Esophagus (tissue), 2 donors: ENCODE measurements around the gene FOXA3. TPM values are rescaled to one million over a fixed set of nuclear protein-coding genes. Genes with fewer than 3 reads are reported as not detected.

Experiments used
- H3K27ac ChIP-seq, 2 donors: one replicate each; pipeline ENCODE4 v1.5.1; 2013; ENCODE audit warnings: low read depth in 2 of 2, mild to moderate bottlenecking in 2 of 2, inconsistent platforms in 1 of 2, low read length in 1 of 2, moderate library complexity in 1 of 2
- H3K27me3 ChIP-seq, 2 donors: one replicate each; pipeline ENCODE4 v1.6.1; 2013; ENCODE audit warnings: low read length in 2 of 2, control low read depth in 1 of 2, mild to moderate bottlenecking in 1 of 2; ENCODE audit not compliant: insufficient read depth in 2 of 2, control insufficient read depth in 1 of 2
- H3K36me3 ChIP-seq, 2 donors: one replicate each; pipeline ENCODE4 v1.6.1; 2013; ENCODE audit warnings: low read length in 1 of 2; ENCODE audit not compliant: control insufficient read depth in 2 of 2, insufficient read depth in 2 of 2
- H3K4me1 ChIP-seq, 2 donors: one replicate each; pipeline ENCODE4 v1.6.1; 2013; ENCODE audit warnings: low read length in 1 of 2; ENCODE audit not compliant: control insufficient read depth in 2 of 2, insufficient read depth in 2 of 2
- H3K4me3 ChIP-seq, 2 donors: one replicate each; pipeline ENCODE4 v1.5.1; 2013; ENCODE audit warnings: low read length in 2 of 2, mild to moderate bottlenecking in 2 of 2, low read depth in 1 of 2, moderate library complexity in 1 of 2
- H3K9me3 ChIP-seq, 2 donors: one replicate each; pipeline ENCODE4 v1.6.1; 2013; ENCODE audit warnings: mild to moderate bottlenecking in 2 of 2, low read depth in 1 of 2, low read length in 1 of 2, moderate library complexity in 1 of 2; ENCODE audit not compliant: control insufficient read depth in 2 of 2, insufficient read depth in 1 of 2
- WGBS, 2 donors: extraction: QIAGEN DNeasy Blood & Tissue Kit; methylation state at CpG; one replicate each; pipeline ENCODE4 v1.1.7; 2013; 5-methylcytosine and 5-hydroxymethylcytosine counted together
- polyA plus RNA-seq, 2 donors: library from polyadenylated mRNA; stranded (reverse); fragments of 200-250 nt; gene quantifications; one replicate each; pipeline ENCODE4 v1.2.3, GENCODE V29; 2013
- donor health status: healthy with polysubstance abuse.
- donor health status: Bipolar disorder and iron deficiency.

The FOXA3 gene
- polyA plus RNA-seq, 2 donors, result 0.02 to 0.10 TPM

DNA sequence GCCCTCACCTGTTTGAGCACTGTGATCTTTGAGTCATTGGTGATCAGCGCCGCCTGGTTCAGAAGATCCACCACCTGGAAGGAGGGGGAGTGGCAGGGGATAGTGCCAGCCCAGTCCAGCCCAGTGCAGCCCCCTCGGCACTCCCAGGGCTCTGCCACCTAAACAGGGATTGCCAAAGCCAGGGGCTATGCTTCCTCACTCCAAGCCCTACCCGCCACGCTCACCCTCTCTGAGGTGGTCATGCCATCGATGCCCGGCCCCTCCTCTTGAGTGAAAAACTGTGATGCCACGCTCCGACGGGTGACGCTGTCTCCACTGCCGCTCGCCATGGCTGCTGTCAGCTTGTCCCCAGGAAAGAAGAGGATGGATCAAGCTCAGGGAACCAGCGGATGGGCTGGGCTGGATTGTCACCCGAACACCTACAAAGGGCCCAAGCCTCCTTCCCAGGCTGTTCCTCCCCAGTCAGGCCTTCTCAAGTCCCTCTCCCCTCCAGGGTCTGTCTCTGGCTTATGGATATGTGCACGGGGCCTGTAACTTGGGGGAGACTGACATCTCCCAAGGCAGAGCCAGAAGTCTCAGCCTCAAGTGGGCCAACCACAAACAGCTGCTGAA lies 9.9 kb upstream of the FOXA3 start:
- Histone ChIP-seq H3K4me1 (no peaks in the 10 kb centered on the region), H3K9me3 (no peaks in the 10 kb centered on the region), H3K27me3 (no peaks in the 10 kb centered on the region), H3K36me3 (peaks cover 16 to 31% of the 10 kb centered on the region in 2 donors), H3K4me3 (no peak overlapping the region), H3K27ac (no peak overlapping the region)
- 91 to 96% methylated on average over 16 of the region's 16 CpGs for WGBS, 2 donors

DNA sequence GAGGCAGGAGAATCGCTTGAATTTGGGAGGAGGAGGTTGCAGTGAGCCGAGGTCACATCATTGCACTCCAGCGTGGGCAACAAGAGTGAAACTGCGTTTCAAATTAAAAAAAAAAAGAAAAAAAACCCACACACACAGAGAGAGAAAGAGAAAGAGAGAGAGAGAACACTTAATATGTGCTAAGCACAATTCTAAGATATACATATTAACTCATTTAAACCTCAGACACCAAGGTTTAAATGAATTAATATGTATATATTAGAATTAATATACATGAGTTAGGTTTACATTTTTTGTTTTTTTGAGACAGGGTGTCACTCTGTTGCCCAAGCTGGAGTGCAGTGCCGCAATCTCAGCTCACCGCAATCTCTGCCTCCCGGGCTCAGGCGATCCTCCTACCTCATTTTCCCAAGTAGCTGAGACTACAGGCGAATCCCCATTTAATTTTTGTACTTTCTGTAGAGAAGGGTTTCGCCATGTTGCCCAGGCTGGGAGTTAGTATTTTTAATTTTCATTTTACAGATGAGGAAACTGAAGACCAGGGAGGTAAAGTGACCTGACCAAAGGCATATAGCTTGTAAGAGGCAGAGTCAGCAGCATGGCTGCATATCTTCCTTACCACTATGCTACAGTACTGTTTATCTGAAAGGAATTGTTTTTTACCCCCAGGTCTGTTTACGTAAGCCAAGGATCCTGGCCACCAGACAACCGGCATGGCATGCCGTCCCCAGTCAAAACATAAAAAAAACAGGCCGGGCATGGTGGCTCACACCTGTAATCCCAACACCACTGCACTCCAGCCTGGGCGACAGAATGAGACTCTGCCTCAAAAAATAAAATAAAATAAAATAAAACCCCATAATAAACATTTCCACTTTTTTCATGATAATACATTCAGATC lies 3.5 kb upstream of the FOXA3 start:
- peaks cover 0 to 3% of the 10 kb centered on the region in 2 donors for H3K27me3 ChIP-seq
- H3K36me3 ChIP-seq, result no peaks in the 10 kb centered on the region
- no peaks in the 10 kb centered on the region for H3K9me3 ChIP-seq
- H3K27ac ChIP-seq, result no peak overlapping the region
- no peak overlapping the region for H3K4me3 ChIP-seq
- WGBS, 2 donors, result 78 to 82% methylated on average over 15 of the region's 15 CpGs
- peaks cover 0 to 3% of the 10 kb centered on the region in 2 donors for H3K4me1 ChIP-seq

DNA sequence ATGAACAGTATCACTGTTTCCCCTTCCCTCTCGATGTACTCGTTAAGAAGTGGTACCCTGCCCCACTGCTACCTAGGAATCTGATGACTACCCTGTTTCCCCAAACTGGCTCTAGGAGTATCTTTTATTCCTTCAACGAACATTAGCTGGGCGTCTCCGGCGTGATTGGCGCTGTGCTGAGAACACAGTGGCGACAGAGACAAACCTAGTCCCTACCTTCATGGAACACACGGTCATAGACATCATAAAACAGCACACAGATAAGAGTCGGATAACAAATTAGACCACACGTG lies 1.9 kb upstream of the FOXA3 start:
- WGBS, 2 donors, result 0 to 1% methylated on average over 11 of the region's 11 CpGs
- Histone ChIP-seq H3K27me3 (peaks cover 0 to 3% of the 10 kb centered on the region in 2 donors), H3K9me3 (no peaks in the 10 kb centered on the region), H3K27ac (peak overlapping the region; percentile 83 to 93), H3K4me1 (peaks cover 0 to 3% of the 10 kb centered on the region in 2 donors), H3K4me3 (peak overlapping the region; percentile 80 to 95), H3K36me3 (no peaks in the 10 kb centered on the region)

DNA sequence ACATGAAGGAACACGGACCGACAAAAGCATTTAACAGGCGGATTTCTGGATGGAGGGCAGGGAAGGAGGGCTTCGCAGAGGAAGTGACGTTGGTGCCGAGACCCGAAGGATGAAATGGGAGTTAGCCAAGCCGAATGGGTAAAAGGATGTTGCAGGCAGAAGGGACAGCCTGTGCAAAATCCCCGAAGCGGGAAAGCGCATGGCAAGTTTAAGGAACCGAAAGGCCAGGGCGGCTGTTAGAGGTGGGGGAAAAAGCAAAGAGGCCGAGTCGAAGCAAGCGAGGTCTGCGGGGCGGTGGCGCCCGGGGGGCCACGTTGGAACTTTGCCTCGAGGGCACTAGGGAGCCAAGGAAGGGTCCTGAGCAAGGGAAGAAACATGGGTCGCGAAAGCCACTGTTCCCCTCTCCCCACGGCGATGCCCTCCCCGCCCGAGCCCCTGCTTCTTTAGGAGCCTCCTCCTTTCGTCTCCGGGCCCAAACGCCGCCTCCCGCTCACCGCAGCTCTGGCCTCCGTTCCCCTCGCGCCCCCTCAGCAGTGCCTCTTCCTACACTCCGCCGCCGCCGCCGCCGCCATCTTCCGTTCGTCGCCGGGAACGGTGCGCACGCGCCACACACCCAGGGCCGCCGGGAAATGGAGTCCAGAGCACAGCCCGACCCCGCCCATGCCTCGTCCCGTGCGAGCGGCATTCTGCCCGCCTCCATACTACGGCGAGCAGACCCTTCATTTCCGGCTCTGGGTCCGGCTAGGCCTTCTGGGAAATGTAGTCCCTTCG lies 1.4 kb upstream of the FOXA3 start, which contains the start of gene SYMPK:
Gene SYMPK (minus strand): TSS at position 584 of the 771 bp plus-strand sequence. CDS start 8,652 bp downstream, outside the sequence.
- peaks cover 0 to 3% of the 10 kb centered on the region in 2 donors for H3K27me3 ChIP-seq
- WGBS, 2 donors, result 0 to 1% methylated on average over 56 to 65 of the region's 65 CpGs
- no peaks in the 10 kb centered on the region for H3K36me3 ChIP-seq
- H3K9me3 ChIP-seq, result no peaks in the 10 kb centered on the region
- peaks cover 0 to 3% of the 10 kb centered on the region in 2 donors for H3K4me1 ChIP-seq
- peak within 1 kb of the TSS; percentile 80 to 95 for H3K4me3 ChIP-seq
- peak within 1 kb of the TSS; percentile 83 to 93 for H3K27ac ChIP-seq

- WGBS, 2 donors, result 3% methylated on average over 22 of the region's 22 CpGs
- Histone ChIP-seq H3K27ac (no peak overlapping the region), H3K36me3 (no peaks in the 10 kb centered on the region), H3K9me3 (no peaks in the 10 kb centered on the region), H3K27me3 (peaks cover 0 to 3% of the 10 kb centered on the region in 2 donors), H3K4me1 (peaks cover 0 to 3% of the 10 kb centered on the region in 2 donors), H3K4me3 (peak overlapping the region; percentile 29 to 95)
Observed at GRCh38 chr19:45863335-45863839, 739 bp upstream of the FOXA3 start.

- Histone ChIP-seq H3K36me3 (no peaks in the 10 kb centered on the region), H3K27me3 (peaks cover 0 to 3% of the 10 kb centered on the region in 2 donors), H3K9me3 (no peaks in the 10 kb centered on the region), H3K4me3 (peak overlapping the region; percentile 8 to 95), H3K27ac (peak overlapping the region in 1 of 2 donors; percentile 5), H3K4me1 (peaks cover 0 to 3% of the 10 kb centered on the region in 2 donors)
- WGBS, 2 donors, result 20 to 27% methylated on average over 12 of the region's 12 CpGs
Observed at GRCh38 chr19:45864629-45865082, 530 bp downstream of the FOXA3 start.

- no peaks in the 10 kb centered on the region for H3K36me3 ChIP-seq
- WGBS, 2 donors, result 60 to 65% methylated on average over 9 of the region's 9 CpGs
- peaks cover 0 to 3% of the 10 kb centered on the region in 2 donors for H3K27me3 ChIP-seq
- H3K4me1 ChIP-seq, result peaks cover 0 to 3% of the 10 kb centered on the region in 2 donors
- no peak overlapping the region for H3K4me3 ChIP-seq
- no peak overlapping the region for H3K27ac ChIP-seq
- H3K9me3 ChIP-seq, result no peaks in the 10 kb centered on the region
Observed at GRCh38 chr19:45865269-45865948, 1.3 kb downstream of the FOXA3 start.

GRCh38 chr19:45866400-45867176 lies 2.5 kb downstream of the FOXA3 start:
- Histone ChIP-seq H3K27ac (no peak overlapping the region), H3K9me3 (no peaks in the 10 kb centered on the region), H3K4me1 (peaks cover 0 to 3% of the 10 kb centered on the region in 2 donors), H3K4me3 (no peak overlapping the region), H3K27me3 (peaks cover 0 to 3% of the 10 kb centered on the region in 2 donors), H3K36me3 (no peaks in the 10 kb centered on the region)
- WGBS, 2 donors, result 45 to 59% methylated on average over 11 of the region's 11 CpGs
